NOMO-1 (cell line): ENCODE results near the gene LRIG1.
A peak's percentile ranks its signal among the peaks of the same experiment; 100 is the strongest.

Experiments used
- DNase-seq, 2 experiments: peaks; one replicate each; lab custom pipeline; 2025; ENCODE audit not compliant: unreplicated experiment in 2 of 2; lab: John Stamatoyannopoulos, UW

LRIG1 gene, protein sequence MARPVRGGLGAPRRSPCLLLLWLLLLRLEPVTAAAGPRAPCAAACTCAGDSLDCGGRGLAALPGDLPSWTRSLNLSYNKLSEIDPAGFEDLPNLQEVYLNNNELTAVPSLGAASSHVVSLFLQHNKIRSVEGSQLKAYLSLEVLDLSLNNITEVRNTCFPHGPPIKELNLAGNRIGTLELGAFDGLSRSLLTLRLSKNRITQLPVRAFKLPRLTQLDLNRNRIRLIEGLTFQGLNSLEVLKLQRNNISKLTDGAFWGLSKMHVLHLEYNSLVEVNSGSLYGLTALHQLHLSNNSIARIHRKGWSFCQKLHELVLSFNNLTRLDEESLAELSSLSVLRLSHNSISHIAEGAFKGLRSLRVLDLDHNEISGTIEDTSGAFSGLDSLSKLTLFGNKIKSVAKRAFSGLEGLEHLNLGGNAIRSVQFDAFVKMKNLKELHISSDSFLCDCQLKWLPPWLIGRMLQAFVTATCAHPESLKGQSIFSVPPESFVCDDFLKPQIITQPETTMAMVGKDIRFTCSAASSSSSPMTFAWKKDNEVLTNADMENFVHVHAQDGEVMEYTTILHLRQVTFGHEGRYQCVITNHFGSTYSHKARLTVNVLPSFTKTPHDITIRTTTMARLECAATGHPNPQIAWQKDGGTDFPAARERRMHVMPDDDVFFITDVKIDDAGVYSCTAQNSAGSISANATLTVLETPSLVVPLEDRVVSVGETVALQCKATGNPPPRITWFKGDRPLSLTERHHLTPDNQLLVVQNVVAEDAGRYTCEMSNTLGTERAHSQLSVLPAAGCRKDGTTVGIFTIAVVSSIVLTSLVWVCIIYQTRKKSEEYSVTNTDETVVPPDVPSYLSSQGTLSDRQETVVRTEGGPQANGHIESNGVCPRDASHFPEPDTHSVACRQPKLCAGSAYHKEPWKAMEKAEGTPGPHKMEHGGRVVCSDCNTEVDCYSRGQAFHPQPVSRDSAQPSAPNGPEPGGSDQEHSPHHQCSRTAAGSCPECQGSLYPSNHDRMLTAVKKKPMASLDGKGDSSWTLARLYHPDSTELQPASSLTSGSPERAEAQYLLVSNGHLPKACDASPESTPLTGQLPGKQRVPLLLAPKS

GRCh38 chr3:66500576-66501482 lies at the start of gene LRIG1:
TSS of gene LRIG1 (minus strand) at chr3:66501022. CDS start at chr3:66500407, 615 bp downstream.
- DNase-seq, result peak; percentile 95 to 99

DNA sequence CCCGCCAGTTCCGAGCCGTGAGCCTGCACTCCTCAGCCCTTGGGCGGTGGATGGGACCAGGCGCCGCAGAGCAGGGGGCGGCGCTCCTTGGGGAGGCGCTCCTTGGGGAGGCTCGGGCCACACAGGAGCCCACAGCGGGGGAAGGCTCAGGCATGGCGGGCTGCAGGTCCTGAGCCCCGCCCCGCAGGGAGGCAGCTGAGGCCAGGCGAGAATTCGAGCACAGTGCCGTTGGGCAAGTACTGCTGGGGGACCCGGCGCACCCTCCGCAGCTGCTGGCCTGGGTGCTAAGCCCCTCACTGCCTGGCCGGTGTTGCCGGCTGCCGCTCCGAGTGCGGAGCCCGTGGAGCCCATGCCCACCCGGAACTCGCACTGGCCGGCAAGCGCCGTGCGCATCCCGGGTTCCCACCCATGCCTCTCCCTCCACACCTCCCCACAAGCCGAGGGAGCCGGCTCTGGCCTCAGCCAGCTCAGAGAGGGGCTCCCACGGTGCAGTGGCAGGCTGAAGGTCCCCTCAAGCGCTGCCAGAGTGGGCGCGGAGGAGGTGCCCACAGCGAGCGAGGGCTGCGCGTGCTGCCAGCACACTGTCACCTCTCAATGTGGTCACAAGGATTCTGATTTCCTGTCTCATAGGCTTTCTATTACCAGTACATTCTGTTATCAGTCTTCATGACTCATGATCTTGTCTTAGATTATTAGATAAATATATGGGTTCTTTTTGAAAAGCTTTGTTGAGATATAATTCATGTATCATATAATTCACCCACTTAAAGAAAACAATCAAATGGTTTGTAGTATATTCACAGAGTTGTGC lies 44.0 kb upstream of the LRIG1 start:
- no peak for DNase-seq

DNA sequence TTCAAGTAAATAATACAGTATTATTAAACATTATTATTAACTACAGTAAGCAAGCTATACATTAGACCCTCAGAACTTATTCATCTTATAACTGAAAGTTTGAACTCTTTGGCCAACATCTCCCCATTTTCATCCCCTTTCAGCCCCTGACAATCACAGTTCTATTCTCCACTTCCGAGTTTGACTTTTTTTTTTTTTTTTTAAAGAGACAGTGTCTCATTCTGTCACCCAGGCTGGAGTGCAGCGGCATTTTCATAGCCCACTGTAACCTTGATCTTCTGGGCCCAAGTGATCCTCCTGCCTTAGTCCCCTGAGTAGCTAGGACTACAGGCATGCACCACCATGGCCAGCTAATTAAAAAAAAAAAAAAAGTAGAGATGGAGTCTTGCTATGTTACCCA lies 41.3 kb upstream of the LRIG1 start:
- no peak for DNase-seq

GRCh38 chr3:66539466-66539989 lies 38.7 kb upstream of the LRIG1 start:
- DNase-seq, result no peak

DNA sequence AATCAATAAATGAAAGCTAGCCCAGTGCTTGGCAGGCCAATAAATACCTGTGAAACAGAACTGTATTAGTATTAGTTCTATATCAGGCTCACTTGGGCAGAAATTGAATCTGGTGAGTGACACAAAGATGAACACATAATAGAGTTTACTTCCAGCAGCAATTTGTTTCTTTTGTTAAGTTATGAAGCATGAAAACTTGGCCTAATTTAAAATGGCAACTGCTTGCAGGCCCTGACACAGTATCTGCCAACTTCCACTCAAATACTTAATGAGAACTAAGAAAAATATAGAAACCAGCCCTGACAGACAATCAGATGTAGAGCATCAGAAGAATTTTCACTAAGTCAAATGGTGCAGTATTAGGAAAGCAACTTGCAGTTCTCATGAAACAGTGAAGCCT lies 37.6 kb upstream of the LRIG1 start:
- no peak for DNase-seq

DNA sequence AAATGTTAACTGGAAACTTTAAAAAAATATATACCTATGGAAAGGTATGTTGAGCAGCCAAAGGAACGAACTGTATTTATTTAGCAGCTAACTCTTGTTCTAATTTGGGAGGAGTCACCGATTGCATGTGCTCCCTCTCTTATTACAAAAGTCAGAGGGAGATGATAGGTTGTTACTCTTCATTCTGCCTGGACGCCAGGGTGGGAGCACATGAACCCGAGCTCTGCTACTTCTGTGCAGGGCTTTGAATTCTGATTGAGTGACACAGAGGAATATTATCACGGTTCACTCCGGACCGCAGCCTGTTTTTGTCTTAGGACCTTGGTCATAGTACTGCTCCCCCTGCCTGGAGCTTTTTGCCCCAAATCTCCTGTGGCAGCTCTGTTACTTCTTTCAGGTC lies 36.9 kb upstream of the LRIG1 start:
- DNase-seq, result no peak

- no peak for DNase-seq
Measured at GRCh38 chr3:66536791-66537190, 36.0 kb upstream of the LRIG1 start.

DNA sequence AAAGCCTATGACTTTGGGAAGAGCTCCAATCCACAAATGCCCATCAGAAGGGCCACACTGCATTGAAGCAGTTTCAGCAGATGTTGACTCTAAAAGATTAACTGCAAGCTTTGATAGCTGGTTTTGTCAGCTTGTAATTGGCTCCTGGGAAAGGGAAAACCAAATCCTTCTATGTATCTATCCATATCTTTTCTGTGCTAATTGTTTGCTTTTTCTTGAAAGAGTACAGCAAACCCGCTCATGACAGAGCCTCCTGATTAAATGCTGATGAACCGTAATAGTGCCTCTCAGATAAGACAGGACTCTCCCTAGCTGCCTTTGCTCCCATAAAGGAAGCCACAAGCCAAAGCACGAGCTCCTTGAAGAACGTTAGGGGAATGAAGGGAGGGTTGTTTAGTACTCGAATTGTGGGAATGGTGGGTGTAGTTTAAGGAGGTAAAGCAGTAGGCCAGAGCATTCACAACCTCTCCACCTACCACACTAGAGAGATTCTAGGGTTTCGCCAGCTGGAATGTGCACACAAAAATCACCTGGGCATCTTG lies 33.6 kb upstream of the LRIG1 start:
- DNase-seq, result no peak

DNA sequence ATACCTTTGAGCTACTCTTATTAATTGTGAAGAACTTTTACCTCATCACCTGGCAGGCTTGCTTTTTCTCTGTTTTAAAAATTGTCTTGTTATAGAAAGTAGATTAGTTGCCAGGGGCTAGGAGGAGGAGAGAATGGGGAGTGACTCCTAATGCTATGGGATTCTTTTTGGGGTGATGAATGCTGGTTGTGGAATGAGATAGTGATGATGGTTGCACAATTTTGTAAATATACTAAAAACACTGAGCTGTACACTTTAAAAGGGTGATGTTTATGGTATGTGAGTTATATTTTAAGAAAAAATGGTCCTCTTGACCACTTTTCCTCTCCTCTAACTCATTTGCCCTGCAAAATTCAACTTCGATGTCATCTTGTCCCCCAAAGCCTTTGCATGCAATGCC lies 31.8 kb upstream of the LRIG1 start:
- no peak for DNase-seq

DNA sequence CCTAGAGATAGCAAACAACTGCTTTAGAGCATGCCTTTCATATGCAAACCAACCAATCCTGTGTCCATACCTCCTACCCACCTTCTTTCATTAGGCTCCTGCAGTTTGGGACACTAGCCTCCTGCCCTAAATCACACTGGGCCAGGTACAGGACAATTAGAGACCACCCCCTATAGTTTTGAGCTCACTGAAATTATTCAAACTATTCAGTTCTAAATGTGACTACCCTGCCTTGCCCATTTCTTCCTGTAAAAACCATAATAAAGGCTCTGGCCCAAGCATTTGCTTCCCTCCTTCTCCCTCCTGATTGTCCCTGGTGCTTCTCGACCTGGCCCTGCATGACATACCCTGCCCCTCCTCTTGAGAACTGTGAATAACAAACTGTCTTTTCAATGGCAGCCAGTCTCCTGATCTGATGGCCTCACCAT lies 31.4 kb upstream of the LRIG1 start:
- DNase-seq, result no peak

- DNase-seq, result no peak
Measured at GRCh38 chr3:66531256-66531655, 30.4 kb upstream of the LRIG1 start.

DNA sequence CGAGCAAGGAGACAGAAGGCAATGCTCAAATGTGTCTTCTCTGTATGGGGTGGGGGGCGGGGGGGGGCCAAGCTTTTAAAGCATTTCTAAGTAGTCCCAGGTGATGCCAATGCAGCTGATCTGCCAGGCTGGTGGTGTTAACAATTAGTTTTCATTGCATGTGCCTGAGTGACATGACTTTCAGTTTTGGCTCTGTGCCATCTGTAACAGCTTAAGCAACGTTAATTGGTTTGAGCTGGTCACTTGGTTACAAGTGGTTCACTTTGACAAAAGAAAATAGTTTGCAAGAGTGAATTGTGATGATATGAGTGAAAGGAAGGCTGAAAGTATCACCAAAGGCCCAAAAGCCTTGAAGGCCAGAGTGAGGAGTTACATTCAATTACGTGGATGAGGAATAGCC lies 26.4 kb upstream of the LRIG1 start:
- peak; percentile 6 to 34 for DNase-seq

DNA sequence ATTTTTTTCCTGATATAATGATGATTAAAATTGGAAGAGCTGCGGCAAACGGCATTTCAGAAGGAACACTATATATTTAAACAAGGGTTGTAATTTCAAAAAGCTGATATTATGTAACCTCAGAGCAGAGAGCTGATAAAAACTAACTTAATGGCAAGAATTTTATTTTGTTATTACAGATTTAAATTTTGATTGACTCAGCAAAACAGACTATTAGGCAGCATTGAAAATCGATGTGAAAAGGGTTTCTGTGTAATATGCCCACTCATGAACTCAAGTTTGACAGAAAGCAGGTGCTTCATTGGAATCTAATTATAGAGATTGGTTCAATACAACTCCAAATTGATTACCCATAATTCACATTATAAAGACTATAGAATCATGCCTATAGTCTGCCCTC lies 24.9 kb upstream of the LRIG1 start:
- DNase-seq, result no peak

- no peak for DNase-seq
Measured at GRCh38 chr3:66520724-66521123, 19.9 kb upstream of the LRIG1 start.

DNA sequence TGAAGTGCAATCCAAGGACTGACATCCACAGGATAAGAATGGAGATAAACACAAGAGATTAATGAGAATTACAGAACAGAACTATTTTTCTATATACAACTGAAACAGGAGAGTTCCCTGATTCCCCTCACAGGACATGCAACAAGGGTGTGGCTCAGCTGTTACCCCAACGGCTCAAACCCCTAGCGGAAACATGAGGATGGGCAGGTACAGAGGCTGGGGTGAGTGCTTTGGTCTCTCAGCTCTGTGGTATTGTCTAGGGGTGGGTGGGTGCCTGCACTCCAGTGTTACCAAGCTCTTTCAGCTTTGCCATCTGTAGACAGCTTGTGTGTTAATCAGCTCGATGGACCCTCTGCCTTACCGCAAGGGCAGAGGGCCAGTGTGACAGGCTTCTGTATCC lies 17.8 kb upstream of the LRIG1 start:
- no peak for DNase-seq

DNA sequence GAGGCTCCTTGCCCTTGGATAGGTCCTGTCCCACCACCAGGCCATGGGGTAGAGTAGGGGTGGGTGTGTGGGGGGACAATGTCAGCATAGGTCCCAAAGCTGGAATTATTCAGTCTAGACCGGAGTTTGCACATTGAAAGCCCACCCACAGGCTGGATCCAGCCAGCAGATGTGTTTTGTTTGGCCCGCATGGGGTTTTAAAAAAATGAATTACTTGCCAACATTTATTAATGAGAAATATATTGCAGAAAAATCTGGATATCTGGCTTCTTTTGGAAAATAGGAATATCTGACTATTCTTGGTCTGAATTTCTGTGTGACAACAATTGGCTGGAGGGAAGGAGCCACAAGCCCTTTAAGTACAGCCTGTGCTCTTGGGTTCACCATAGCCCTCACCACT lies 17.3 kb upstream of the LRIG1 start:
- DNase-seq, result no peak

DNA sequence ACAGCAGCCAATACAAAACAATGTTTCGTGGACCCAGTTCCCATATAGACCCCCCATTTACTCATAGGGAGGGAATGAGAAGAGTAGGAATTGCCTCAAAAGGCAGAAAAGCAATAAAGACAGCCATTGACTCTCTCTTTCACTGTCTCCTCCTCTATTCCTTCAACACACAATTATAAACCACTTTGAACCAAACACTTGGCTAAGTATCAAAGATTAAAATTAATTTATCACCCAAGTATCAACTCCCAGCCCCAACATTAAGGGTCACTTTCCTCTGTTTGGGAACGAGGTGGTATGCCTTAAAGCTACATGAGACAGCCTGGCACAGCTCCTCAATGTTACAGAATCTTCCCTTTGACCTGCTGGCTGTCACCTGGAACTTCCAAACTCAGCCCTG lies 16.4 kb upstream of the LRIG1 start:
- DNase-seq, result no peak

GRCh38 chr3:66508461-66508860 lies 7.6 kb upstream of the LRIG1 start:
- DNase-seq, result no peak
